HG03378 (cell line): ENCODE results near the gene FMN1.

ENCODE experiments used
- ATAC-seq: cut with Tn5 transposase; IDR thresholded peaks from one replicate; pipeline ENCODE4 v1.9.1; 2021; ENCODE audit warnings: mild to moderate bottlenecking, moderate library complexity; ENCODE audit not compliant: unreplicated experiment

FMN1 gene

DNA sequence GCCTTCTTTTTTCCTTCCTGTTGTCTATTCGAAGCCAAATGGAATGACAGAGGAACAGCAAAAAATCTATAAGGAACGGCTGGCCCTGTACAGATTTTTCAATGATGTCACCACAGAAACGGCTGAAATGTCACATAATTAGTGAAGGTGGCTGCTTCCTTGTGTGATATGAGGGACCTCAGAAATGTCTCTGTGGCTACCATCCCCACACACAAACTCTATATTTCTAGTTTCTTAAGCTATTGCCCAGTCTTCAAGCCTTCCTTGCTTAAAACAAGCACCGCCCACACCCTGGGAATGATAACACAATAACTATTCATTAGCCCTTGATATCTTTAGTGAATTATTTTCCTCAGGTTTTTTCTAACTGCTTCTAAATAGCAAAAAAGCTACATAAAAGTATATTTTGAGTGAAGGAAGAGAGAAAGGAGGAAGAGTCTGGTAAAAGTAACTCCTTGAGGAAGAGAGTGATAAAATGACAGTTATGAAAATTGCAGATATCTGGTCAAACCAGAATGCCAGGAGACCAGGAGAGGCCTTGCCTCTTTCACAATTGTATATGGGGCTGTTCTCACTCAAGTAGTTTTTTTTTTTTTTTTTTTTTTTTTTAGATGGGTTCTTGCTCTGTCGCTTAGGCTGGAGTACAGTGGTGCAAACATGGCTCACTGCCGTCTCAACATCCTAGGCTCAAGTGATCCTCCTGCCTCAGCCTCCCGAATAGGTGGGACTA lies 38.7 kb downstream of the FMN1 start:
- ATAC-seq: no peak

DNA sequence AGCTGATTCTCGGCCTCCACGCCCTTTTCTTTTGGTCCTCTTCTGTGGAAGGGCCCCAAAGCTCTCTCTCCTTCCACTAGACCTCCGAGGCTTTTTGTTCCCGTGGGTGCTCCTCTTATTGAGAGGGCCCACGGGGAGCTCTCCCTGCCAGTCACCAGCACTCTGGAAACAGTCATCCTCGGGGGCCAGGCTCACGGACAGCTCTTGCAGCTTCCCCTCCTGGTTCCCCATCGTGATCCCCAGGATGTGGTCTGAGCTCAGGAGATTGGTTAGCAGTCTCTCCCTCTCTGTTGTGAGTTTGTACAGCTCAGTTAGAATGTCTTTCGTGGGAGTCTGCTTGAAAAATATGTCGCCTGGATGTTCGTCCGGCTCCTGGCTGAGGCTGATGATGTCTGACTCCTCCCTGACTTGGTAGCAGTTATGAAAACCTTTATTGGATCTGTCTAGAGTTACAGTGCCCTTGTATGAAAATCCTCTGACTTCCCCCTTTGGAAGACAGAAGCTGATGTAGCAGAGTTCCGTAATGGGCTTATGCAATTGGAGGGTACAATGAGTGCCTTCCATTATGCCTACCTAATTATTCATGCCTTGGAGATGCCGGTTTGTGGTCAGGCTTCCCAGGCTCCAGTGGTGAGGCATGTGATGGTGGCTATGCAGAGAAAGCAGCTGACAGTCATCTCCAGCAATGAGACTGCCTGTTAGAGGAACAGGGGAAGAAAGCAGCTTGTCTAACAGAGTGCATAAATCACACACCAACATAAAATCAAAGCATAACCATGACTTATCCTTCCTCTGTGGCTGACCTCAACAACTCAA lies 40.0 kb downstream of the FMN1 start:
- no peak for ATAC-seq

DNA sequence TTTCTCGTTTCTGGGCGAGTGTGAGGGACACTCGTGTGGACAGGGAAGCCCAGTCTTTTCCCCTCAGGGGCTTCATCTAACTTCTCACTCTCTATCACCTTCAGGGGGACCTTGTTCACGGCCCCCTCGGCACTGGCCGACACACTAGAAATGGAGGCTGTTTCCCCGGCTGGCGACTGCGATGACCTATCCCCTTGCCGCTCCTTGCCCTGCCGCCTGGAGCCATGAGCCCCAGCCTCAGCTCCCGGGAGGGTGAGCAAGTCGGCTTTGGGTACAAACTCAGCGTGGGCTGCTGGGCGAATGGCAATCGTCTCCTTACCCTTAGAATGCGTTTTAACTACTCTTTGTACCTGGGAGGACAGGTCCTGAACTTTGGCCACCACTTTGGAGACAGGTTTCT lies 41.0 kb downstream of the FMN1 start:
- no peak for ATAC-seq

DNA sequence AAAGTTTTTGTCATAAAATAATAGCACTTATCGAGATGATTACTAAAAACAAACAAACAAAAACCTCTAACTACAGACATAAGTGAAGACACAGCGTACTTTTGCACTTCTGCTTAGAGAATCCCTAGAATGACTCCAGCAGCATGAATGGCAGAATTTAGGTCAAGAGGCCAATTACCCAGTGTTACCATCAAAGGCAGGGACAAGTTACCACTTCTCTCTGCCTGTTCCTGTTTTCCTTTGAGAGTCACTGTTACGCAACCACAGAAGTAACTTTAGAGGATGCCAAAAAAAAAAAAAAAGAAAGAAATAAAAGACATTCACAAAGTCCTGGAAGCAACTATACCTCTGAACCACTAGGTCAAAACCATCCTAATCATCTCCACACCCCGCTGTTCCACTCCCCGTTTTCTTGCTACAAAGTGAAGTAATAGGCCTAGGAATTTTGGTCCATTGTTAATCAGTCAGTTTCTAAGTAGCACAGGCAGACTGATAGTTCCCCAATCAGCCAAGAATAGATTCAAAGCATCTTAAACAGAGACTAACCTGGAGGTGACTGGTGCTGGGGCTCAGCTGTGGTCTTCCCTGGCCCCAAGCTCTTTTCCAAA lies 41.9 kb downstream of the FMN1 start:
- no peak for ATAC-seq

DNA sequence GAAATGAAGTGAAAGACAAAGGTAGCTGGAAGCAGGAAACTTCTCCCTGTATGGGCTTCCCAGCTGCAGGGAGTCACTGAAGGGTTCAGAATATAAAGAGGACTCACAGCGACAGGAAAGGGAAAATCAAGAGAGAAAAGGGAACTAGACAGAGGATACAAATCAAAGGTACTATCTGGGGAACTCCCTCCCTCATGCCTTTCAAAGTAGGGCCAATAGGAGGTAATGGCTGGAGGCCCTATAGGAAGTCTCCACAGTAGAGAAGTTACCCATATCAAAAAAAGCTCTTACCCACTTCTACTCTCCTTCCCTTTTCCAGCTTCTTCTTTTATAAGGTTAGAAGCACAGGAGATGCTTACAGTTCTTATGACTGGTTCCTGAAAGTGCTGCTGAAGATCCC lies 43.5 kb downstream of the FMN1 start:
- ATAC-seq: no peak

DNA sequence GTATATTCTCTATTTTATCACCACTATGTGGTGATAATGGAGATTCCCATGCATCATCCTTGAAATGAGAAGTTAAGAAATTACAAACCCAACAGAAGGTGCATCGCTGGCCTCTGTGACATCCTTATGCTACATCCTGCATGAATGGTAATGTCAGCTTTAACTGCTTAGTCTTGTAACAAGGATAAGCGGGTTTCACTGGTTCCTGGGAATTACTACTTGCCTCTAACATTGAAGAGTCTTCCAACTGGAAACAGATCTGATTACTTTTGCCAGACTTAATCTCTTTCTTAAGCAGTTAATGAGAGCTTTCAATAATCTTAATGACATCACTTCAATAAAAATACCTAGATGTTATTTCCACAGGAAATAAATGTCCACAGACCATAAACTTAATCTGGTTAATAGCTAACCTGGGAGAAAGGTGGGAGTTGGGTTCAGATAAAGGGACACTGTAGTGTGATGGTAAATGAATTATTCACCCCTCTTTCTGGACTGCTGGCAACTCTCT lies 44.0 kb downstream of the FMN1 start:
- ATAC-seq: no peak

DNA sequence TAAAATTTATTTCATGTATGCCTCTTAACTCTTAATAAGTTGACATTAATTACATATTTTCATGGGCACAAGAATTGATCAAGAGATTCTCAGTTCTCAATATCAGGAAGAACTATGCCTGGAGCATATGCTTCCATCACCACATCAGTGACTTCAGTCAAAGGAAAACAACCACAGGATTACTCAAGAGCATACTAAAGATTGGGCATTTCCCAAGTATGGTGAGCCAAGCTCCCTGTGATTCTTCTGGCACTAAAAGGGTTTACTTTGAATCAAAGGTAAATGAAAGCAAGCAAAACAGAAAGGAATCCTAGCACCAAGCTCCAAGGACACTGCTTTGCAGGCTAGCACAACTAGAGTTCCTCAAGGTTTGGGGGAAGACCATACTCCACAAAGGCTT lies 44.6 kb downstream of the FMN1 start:
- ATAC-seq: no peak

DNA sequence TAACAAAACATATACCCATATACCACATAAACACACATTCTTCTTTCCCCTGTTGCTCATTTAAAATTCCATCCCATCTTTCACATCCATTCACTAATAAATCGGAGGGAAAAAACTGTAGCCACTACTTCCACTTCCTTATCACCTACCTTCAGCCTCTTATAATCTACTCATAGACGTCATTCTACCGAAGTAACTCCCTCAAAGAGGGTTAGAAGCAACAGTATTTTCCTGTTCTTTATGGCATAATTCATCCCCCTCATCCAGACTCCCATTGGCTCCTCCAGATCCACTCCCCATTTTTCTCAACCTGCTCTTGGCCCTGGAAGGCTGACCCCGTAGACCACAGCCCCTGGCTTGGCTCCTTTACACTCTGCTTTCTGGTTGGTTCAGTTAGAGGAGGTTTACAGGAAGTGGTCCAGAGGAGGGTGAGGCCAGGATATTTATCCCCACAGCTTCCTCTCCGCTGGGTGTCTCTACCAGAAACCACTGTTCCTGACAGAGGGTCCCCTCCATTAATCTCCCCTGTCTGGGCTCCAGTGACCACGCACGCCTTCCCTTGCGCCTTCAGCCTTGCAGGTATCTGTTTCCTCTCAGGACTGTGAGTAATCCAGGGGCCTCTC lies 46.3 kb downstream of the FMN1 start:
- ATAC-seq: no peak

DNA sequence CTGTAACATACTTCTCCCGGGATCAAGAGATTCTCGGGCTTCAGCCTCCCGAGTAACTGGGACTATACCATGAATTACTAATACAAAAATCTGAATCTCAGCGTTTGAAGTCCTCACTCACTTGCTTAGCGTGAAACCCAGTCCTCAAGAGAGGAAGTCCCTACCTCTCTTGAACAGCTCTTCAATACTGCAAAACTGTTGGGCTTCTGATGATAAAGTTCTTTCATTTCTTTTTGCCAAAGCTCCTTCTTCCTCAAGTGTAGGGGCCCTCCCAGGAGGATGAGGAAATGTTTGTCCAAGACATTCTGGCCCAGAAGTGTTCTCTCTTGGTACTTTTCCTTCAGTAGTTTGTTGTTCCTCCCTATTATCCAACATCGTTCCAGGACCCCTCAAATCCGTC lies 48.5 kb downstream of the FMN1 start:
- no peak for ATAC-seq

DNA sequence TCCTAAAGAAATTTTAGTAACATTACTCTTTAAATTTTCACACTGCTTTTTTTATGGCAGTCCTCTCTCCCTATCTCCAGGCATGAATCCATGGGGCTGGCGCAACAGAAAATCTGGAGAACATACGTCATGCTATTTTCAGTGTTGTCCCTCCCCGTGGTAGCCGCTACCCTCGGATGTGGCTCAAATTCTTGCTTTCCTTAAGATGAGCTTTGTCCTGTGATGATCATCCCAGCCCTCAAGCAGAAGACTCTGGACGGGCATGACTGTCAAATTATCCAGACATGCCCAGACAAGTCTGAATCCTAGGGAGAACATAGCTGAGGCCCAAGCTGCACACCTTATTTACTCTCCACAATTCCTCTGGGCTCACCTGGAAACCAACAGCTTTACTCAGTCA lies 49.1 kb downstream of the FMN1 start:
- ATAC-seq: no peak

DNA sequence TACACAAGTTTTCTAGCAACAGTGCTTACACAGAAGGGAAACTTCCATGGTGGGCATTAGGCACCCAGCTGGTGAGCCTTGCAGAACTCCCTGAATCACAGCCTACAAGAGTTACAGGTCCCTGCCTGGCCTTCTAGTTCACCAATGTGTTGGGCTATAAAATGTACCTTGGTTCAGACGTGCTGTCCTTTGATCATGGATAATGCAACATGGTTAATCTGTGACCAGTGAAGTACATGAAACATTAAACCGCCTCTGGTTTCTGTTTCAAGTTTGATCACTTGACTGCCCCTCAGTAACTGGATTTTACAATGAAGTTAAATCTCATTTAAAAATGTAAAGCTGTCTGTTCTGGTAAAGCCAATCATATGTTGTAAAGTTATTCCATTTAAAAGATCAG lies 51.8 kb downstream of the FMN1 start:
- ATAC-seq: peak; percentile 79

DNA sequence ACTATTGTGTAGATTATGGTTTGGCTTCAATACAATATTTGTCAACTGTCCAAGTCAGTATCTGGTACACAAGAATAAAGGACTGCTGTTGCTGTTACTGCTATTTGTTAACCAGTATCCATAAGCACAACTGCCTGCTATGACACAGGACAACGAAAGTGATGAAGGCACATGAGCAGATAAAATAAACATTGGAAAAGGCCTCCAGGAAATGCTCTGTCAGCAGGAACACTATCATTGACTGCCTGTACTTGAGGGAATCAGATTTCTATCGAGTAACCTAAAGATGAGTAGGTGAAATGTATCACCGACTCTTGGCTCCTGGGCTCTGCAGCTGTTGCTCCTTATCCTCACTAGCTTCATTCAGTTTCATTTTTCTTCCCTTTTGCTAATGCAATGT lies 56.5 kb downstream of the FMN1 start:
- no peak for ATAC-seq

DNA sequence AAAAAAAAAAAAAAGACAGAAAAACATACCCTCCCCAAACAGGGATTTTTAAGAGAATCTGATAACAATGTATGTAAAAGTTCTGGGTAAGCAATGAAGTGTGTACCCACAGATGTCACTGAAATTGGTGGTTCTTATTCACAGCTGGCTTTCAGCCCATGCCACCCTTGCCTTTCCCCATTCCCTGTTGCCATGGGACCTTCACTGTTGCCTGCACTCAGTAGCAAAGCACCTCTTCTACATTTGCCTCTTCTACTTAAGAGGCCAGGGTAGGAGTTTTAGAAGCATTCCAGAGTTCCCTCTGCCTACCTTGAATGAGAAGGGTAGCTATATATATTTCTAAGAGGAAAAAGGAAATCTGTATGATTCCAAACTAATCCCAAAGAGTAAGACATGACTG lies 57.4 kb downstream of the FMN1 start:
- ATAC-seq: no peak

DNA sequence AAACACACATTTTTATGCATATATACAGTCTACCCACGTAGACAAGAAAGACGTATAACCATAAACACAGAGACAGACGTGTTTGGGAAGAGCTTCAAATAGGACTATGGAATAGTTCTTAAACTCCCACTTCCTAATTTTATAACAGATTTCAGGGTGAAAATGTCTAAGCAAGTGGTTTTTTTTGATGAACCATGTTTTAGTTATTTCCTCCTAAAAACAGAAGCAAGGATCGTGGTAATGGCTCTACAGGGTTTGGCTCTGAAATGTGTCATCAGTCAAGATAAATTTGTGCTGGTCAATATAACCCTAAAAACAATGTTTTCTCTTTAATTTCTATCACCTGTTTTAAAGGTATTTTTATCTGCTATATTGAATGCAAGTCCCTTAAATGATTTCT lies 58.2 kb downstream of the FMN1 start:
- no peak for ATAC-seq

DNA sequence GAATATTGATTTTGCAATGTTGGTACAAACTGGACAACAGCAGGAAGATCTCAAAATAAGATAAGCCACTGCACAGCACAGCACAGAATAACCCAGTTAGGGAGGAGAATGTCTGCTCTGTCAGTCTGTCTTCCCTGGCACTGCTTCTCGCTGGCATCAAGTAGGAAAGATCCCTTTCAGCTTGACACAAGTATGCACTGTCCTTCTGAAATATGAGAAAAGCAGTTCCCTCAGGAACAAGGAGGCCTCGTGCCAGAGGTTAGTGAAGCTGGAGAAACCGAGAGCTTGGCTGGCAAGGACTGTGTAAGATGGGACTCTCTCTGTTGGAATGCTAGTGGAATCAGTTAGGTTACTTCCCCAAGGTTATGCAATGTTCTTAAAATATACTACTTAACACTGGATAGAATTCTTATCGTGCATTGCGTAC lies 59.1 kb downstream of the FMN1 start:
- no peak for ATAC-seq

DNA sequence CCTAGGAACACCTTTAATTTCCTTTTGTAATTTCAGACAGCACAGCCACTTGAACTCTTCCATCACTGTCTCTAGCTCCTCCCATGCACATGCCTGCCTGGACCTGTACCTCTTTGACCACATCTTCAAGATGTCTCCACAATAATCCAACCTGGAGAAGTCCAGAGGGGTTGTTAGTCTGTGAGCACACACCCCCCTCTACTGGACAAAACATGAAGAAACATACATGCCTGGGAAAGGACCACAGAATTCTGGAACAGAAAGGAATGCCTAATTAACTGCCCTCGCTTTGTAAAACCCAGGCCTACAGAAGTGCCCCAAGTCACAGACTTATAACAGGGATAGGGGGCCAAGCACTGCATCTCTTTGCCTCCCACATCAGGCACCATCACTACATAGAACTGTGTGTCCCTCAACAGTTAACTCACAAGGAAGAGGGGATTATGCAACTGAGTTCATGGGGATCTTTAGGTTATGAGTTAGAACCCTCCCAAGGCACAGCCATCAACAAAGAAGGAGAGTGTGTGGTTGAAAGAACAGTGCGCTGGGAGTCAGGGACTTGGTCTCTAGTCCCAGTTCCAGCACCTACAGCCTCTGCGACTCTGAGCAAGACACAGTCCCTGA lies 61.7 kb downstream of the FMN1 start:
- no peak for ATAC-seq

DNA sequence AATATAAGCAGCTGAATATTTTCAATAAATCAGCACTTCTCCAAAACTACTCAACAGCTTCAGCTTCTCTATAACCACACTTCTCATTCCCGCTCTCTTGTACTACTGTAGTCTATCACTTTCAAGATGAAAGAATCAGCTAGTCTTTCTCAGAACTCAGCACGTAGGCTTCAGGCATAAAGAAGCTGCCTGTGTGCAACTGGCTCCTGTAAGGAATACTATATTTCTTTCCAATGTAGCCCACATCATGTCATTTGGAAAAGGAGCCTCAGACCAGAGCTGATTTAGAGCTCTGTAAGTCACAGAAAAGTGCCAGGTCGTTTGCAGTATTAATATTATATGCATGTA lies 62.3 kb downstream of the FMN1 start:
- no peak for ATAC-seq

DNA sequence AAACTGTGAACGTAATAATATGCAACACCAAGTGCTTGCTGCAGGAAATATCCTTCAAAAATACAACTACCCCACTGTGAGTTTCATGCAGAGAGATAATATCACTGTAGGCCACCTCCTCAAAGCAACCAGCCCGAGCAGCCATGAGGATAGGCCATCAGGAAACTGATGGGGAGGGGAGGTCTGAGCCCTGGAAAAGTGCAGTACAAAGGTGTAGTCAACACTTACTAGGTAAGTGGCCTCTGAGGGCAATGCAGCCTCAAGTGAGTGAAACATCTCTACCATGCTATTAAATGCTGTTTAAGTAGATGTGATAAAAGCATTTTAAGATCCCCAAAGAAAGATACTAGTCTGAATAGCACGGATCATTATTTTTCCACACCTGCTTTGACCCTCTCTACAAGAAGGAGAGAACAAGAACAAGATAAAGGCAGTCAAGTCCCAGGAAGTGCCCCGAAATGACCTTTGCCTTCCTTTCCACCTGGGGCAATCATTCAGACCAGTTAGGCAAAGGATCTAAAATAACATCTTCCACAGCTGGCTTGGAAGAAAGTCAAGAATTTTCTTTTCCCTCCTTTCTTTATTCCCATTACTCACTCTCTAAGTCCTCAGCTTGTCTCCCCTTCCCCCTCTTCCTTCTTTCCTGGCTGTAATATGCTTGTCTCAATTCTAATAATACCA lies 62.8 kb downstream of the FMN1 start:
- ATAC-seq: no peak

DNA sequence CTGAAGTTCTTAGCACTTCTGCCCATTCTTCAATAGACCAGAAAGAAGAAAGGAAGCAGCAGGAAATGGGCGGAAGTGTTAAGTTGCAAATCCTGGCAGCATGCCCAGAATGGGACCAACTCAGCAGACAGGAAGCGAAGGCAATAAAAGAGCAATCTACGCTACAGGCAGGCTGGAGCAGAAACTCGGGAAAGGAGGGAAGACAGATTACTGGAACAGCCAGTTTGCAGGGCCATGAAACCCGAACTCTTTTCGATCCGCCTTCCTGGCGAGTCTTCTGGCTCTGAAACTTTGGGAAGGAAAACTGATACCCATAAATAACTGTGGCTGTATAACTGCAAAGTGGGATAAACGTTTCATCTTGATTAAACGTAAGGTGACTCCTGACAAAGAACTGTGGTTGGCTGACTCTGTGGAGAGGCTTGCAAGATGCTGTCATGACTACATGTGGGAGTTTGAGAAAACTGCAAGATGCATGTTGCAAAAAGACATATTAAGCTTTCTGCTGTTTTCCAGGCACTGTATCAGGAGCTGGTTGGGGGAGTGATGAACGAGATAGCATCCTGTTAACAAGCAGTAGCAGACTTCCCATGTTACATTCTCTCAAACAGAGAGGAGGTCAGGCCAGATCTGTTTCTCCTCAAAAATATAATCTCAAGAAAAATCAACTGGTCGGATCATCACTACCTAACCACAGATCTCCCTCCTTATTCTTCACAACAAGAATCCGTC lies 67.8 kb downstream of the FMN1 start:
- ATAC-seq: no peak
